ENCODE data around the gene ANKRD34C. TPM values are rescaled to one million over a fixed set of nuclear protein-coding genes. Genes with fewer than 3 reads are reported as not detected.

ANKRD34C gene
- total RNA-seq, result not detected

- Histone ChIP-seq H3K4me1 (replicated peaks) (no peaks in the 10 kb centered on the region), H3K36me3 (no peaks in the 10 kb centered on the region), H3K9me3 (no peaks in the 10 kb centered on the region), H3K27ac (no peak within 1 kb of the TSS), H3K27me3 (replicated peaks; ENCODE audit: insufficient read depth) (peaks cover 17% of the 10 kb centered on the region), H3K4me3 (no peak within 1 kb of the TSS)
- DNase-seq (ENCODE audit: low spot score), result no peak
- no peak for TF ChIP-seq CTCF (IDR thresholded peaks at IDR 0.05)
- 7% methylated on average over 53 of the region's 56 CpGs for WGBS
- intact Hi-C loops (cut with DNase I), result no loop called here
Observed at GRCh38 chr15:79282371-79283251, at the start of gene ANKRD34C. TSS of gene ANKRD34C (plus strand) at chr15:79282722. CDS start at chr15:79293285, 10,563 bp downstream.

GRCh38 chr15:79233236-79233635, 49.3 kb upstream of the ANKRD34C start:
- Histone ChIP-seq H3K36me3 (no peaks in the 10 kb centered on the region), H3K27ac (no peak overlapping the region), H3K9me3 (no peaks in the 10 kb centered on the region), H3K27me3 (replicated peaks; ENCODE audit: insufficient read depth) (no peaks in the 10 kb centered on the region), H3K4me3 (no peak overlapping the region), H3K4me1 (replicated peaks) (no peaks in the 10 kb centered on the region)
- 73% methylated on average over 6 of the region's 6 CpGs for whole genome bisulfite sequencing
- no peak for DNase-seq (ENCODE audit: low spot score)
- TF ChIP-seq POLR2A (IDR thresholded peaks at IDR 0.05), result no peak
- no peak for TF ChIP-seq POLR2AphosphoS5 (IDR thresholded peaks at IDR 0.05)
- TF ChIP-seq CTCF (IDR thresholded peaks at IDR 0.05), result no peak
- intact Hi-C loops (cut with DNase I), result no loop called here

GRCh38 chr15:79240036-79240435, 42.5 kb upstream of the ANKRD34C start:
- Histone ChIP-seq H3K27me3 (replicated peaks; ENCODE audit: insufficient read depth) (no peaks in the 10 kb centered on the region), H3K27ac (no peak overlapping the region), H3K36me3 (no peaks in the 10 kb centered on the region), H3K9me3 (no peaks in the 10 kb centered on the region), H3K4me3 (no peak overlapping the region), H3K4me1 (replicated peaks) (no peaks in the 10 kb centered on the region)
- TF ChIP-seq CTCF (IDR thresholded peaks at IDR 0.05) (no peak), POLR2A (IDR thresholded peaks at IDR 0.05) (no peak), POLR2AphosphoS5 (IDR thresholded peaks at IDR 0.05) (no peak)
- no peak for DNase-seq (ENCODE audit: low spot score)
- intact Hi-C loops (cut with DNase I), result no loop called here
- WGBS, result 69% methylated on average over 3 of the region's 3 CpGs

- H3K36me3 ChIP-seq, result no peaks in the 10 kb centered on the region
- no peaks in the 10 kb centered on the region for H3K9me3 ChIP-seq
- H3K4me1 ChIP-seq (replicated peaks), result no peaks in the 10 kb centered on the region
- H3K27me3 ChIP-seq (replicated peaks; ENCODE audit: insufficient read depth), result no peaks in the 10 kb centered on the region
- no peak for DNase-seq (ENCODE audit: low spot score)
- intact Hi-C loops (cut with DNase I), result no loop called here
- no peak overlapping the region for H3K4me3 ChIP-seq
- 79% methylated on average over 11 of the region's 11 CpGs for WGBS
- H3K27ac ChIP-seq, result no peak overlapping the region
- TF ChIP-seq POLR2AphosphoS5 (IDR thresholded peaks at IDR 0.05), result no peak
- TF ChIP-seq CTCF (IDR thresholded peaks at IDR 0.05), result no peak
- TF ChIP-seq POLR2A (IDR thresholded peaks at IDR 0.05), result no peak
Observed at GRCh38 chr15:79243723-79244122, 38.8 kb upstream of the ANKRD34C start.

- DNase-seq (ENCODE audit: low spot score), result no peak
- WGBS, result 91% methylated on average over 5 of the region's 5 CpGs
- H3K27me3 ChIP-seq (replicated peaks; ENCODE audit: insufficient read depth), result no peaks in the 10 kb centered on the region
- no peaks in the 10 kb centered on the region for H3K36me3 ChIP-seq
- H3K9me3 ChIP-seq, result no peaks in the 10 kb centered on the region
- H3K4me1 ChIP-seq (replicated peaks), result no peaks in the 10 kb centered on the region
- intact Hi-C loops (cut with DNase I), result no loop called here
- H3K27ac ChIP-seq, result no peak overlapping the region
- TF ChIP-seq CTCF (IDR thresholded peaks at IDR 0.05) (no peak), POLR2A (IDR thresholded peaks at IDR 0.05) (no peak), POLR2AphosphoS5 (IDR thresholded peaks at IDR 0.05) (no peak)
- no peak overlapping the region for H3K4me3 ChIP-seq
Observed at GRCh38 chr15:79244876-79245275, 37.6 kb upstream of the ANKRD34C start.

Measured in prostate gland (tissue), 2 donors.